HepG2 (cell line): ENCODE results near the gene HEBP1. TPM values are rescaled to one million over a fixed set of nuclear protein-coding genes. Genes with fewer than 3 reads are reported as not detected.

Source experiments
- ATAC-seq: fragments of 200-7000 bp; cut with Tn5 transposase; 3 replicates; pipeline ENCODE4 v1.9.1; 2020; ENCODE audit warnings: mild to moderate bottlenecking, moderate library complexity
- BruUV-seq: library from RNA; stranded (reverse); fragments of 400-500 nt; replicated peaks from 2 replicates; lab custom pipeline; 2021; lab: Mats Ljungman, UMichigan
- CTCF ChIA-PET: fragments of 300-600 bp; formaldehyde crosslinking; extraction: SDS; loops from one replicate; lab custom pipeline; 2021; ENCODE audit warnings: low total read pairs, inconsistent platforms, low intra/inter-chr PET ratio; lab: Yijun Ruan, JAX
- POLR2A ChIA-PET: fragments of 350-600 bp; sonication (Branson Sonifier 250); formaldehyde crosslinking; loops from one replicate; lab custom pipeline; 2020; ENCODE audit warnings: antibody characterized with exemption, inconsistent platforms; lab: Yijun Ruan, JAX
- DNase-seq: peaks from one replicate; pipeline ENCODE4 v3.0.0-alpha.2; 2015; ENCODE audit warnings: low spot score
- FAIRE-seq: peaks from 3 replicates; lab custom pipeline; 2011; peaks lifted over from hg19 to GRCh38; lab: Jason Lieb, UNC
- H2AFZ ChIP-seq: one replicate; pipeline ENCODE4 v1.6.1; 2011; ENCODE audit warnings: low read length, inconsistent platforms
- H3K27ac ChIP-seq: fragments of 300-600 bp; 3 replicates; pipeline ENCODE4 v1.8.0; 2011; ENCODE audit warnings: mixed run types, mild to moderate bottlenecking, mixed read lengths, low read length, inconsistent platforms; ENCODE audit not compliant: insufficient read depth; ENCODE audit errors: extremely low read length
- H3K27me3 ChIP-seq, 2 experiments: fragments of 200-600 bp in 1 of 2; 2 replicates in 1 of 2; 3 replicates in 1 of 2; pipeline versions ENCODE4 v1.6.0 to v1.8.0; 2011; ENCODE audit warnings: low read length in 2 of 2, mild to moderate bottlenecking in 2 of 2, moderate library complexity in 2 of 2, inconsistent platforms in 1 of 2; ENCODE audit not compliant: insufficient read depth in 2 of 2, control insufficient read depth in 1 of 2
- H3K36me3 ChIP-seq, 2 experiments: fragments of 200-600 bp in 1 of 2; replicated peaks in 1 of 2; 2 replicates in 1 of 2; 3 replicates in 1 of 2; pipeline versions ENCODE4 v1.5.1 to v1.8.0; 2011; ENCODE audit warnings: low read length in 2 of 2, inconsistent platforms in 1 of 2; ENCODE audit not compliant: insufficient read depth in 2 of 2, control insufficient read depth in 1 of 2
- H3K4me1 ChIP-seq: 2 replicates; pipeline ENCODE4 v1.5.1; 2012; ENCODE audit warnings: low read length, inconsistent platforms; ENCODE audit not compliant: insufficient read depth
- H3K4me2 ChIP-seq: 2 replicates; pipeline ENCODE4 v1.6.0; 2011; ENCODE audit warnings: low read depth, low read length, inconsistent platforms
- H3K4me3 ChIP-seq, 3 experiments: fragments of 200-600 bp in 1 of 3; sonication (generic), shearing (Covaris generic) in 1 of 3; replicated peaks in 1 of 3; 2 replicates each; pipeline ENCODE4 v1.5.1; 2011 to 2016; ENCODE audit warnings: low read length in 3 of 3, inconsistent platforms in 2 of 3, low read depth in 2 of 3, mild to moderate bottlenecking in 2 of 3, control low read depth in 1 of 3, mixed read lengths in 1 of 3; ENCODE audit not compliant: insufficient read depth in 1 of 3
- H3K79me2 ChIP-seq: one replicate; pipeline ENCODE4 v1.6.1; 2011; ENCODE audit warnings: low read length, inconsistent platforms; ENCODE audit not compliant: insufficient read depth
- H3K9ac ChIP-seq: 2 replicates; pipeline ENCODE4 v1.6.0; 2011; ENCODE audit warnings: mild to moderate bottlenecking, low read depth, low read length, inconsistent platforms; ENCODE audit not compliant: insufficient read depth
- H3K9me3 ChIP-seq: 2 replicates; pipeline ENCODE4 v1.5.1; 2012; ENCODE audit warnings: mild to moderate bottlenecking, low read length
- H4K20me1 ChIP-seq: 2 replicates; pipeline ENCODE4 v1.6.0; 2011; ENCODE audit warnings: inconsistent platforms, mild to moderate bottlenecking, low read length, moderate library complexity; ENCODE audit not compliant: insufficient read depth
- ATF3 ChIP-seq: sonication (generic); formaldehyde crosslinking; IDR thresholded peaks from 2 replicates; pipeline ENCODE4 v1.4.0; 2020; ENCODE audit warnings: missing genetic modification reagents
- RAD21 ChIP-seq: fragments of 450-650 bp; formaldehyde crosslinking; IDR thresholded peaks from 2 replicates; pipeline ENCODE4 v1.5.0; 2020; ENCODE audit warnings: mild to moderate bottlenecking
- STAT6 ChIP-seq: sonication (generic); formaldehyde crosslinking; IDR thresholded peaks from 2 replicates; pipeline ENCODE4 v1.4.0; 2020; ENCODE audit warnings: missing genetic modification reagents, mild to moderate bottlenecking, borderline replicate concordance
- TBL1XR1 ChIP-seq: fragments of 150-350 bp; IDR thresholded peaks from 2 replicates; pipeline ENCODE4 v1.6.1; 2014; ENCODE audit warnings: borderline replicate concordance, low read length; ENCODE audit not compliant: partially characterized antibody
- ZNF225 ChIP-seq: sonication (generic); formaldehyde crosslinking; IDR thresholded peaks from 2 replicates; pipeline ENCODE4 v1.4.0; 2020; ENCODE audit warnings: mild to moderate bottlenecking, missing genetic modification reagents
- ZNF274 ChIP-seq: sonication (generic); formaldehyde crosslinking; IDR thresholded peaks from 2 replicates; pipeline ENCODE4 v1.5.1; 2020; ENCODE audit warnings: mild to moderate bottlenecking, missing genetic modification reagents
- ZNF547 ChIP-seq: sonication (generic); formaldehyde crosslinking; IDR thresholded peaks from 2 replicates; pipeline ENCODE4 v1.5.1; 2020; ENCODE audit warnings: mild to moderate bottlenecking, missing genetic modification reagents
- ZNF674 ChIP-seq: sonication (generic); formaldehyde crosslinking; IDR thresholded peaks from 2 replicates; pipeline ENCODE4 v1.5.0; 2020; ENCODE audit warnings: low read depth, mild to moderate bottlenecking, missing genetic modification reagents
- WGBS: methylation state at CpG from one replicate; pipeline ENCODE4 v1.1.6; 2017; ENCODE audit warnings: low lambda C conversion rate; 5-methylcytosine and 5-hydroxymethylcytosine counted together
- in situ Hi-C: cut with HindIII; loops from 2 replicates; pipeline ENCODE4 v1.10.0; 2017; ENCODE audit warnings: low pct_unique_long_range_greater_than_20kb; ENCODE audit not compliant: extremely low pct_ligation_motif_present
- intact Hi-C: fragments of 100-400 bp; cut with micrococcal nuclease; formaldehyde crosslinking; loops from one replicate; pipeline ENCODE4 v1.10.0; 2022; ENCODE audit not compliant: unreplicated experiment
- polyA plus RNA-seq, 8 experiments: library from polyadenylated mRNA; depleted of rRNA in 3 of 8; stranded (reverse) in 7 of 8; unstranded in 1 of 8; fragments of >200 nt; fragmentation: Illumina TruSeq in 4 of 8; extraction: Trizol in 4 of 8; gene quantifications; 2 replicates each; pipeline versions ENCODE4 v1.2.1 to v1.2.3, GENCODE V29; 2011 to 2016; ENCODE audit warnings: low read depth in 4 of 8, missing spikeins in 1 of 8, mixed read lengths in 1 of 8; ENCODE audit not compliant: insufficient read depth in 1 of 8
- total RNA-seq, 5 experiments: library from RNA; depleted of rRNA; stranded (reverse); fragments of >200 nt; fragmentation: Illumina TruSeq; extraction: Trizol; gene quantifications; 2 replicates each; pipeline ENCODE4 v1.2.3, GENCODE V29; 2016; ENCODE audit warnings: low read depth in 1 of 5
- TF ChIP-seq, protein P1 (sequence below): fragments of 450-650 bp; IDR thresholded peaks from 2 replicates; pipeline ENCODE4 v1.6.1; 2017; ENCODE audit warnings: mild to moderate bottlenecking

Gene HEBP1
- total and polyA plus RNA-seq, 2 of the 13 experiments (the other 11 are each of a cell fraction or from before 2014, with no cell fraction given), result 7.8 to 9.4 TPM

- intact Hi-C loops, result no loop called here
- H3K4me1 ChIP-seq, result no peaks in the 10 kb centered on the region
- peaks cover 0 to 10% of the 10 kb centered on the region in 2 experiments; a peak in 2 of 5 replicates for H3K36me3 ChIP-seq
- H3K9ac ChIP-seq, result no peak overlapping the region
- DNase-seq, result no peak
- no peaks in the 10 kb centered on the region for H3K9me3 ChIP-seq
- 90% methylated on average over 4 of the region's 4 CpGs for WGBS
- in situ Hi-C loops, result no loop called here
- no TSS peak for BruUV-seq
- ATAC-seq, result no peak
- no peaks in the 10 kb centered on the region for H3K79me2 ChIP-seq
- H3K4me2 ChIP-seq, result no peak overlapping the region
- FAIRE-seq, result no peak
- H3K27ac ChIP-seq, result no peak overlapping the region
- H4K20me1 ChIP-seq, result no peaks in the 10 kb centered on the region
- TF ChIP-seq ZNF547 (CRISPR knock-in tag) (no peak), ZNF274 (CRISPR knock-in tag) (no peak), ZNF674 (no peak), STAT6 (no peak), ATF3 (CRISPR knock-in tag) (no peak), ZNF225 (no peak), TBL1XR1 (no peak), RAD21 (CRISPR knock-in tag) (no peak)
- TF ChIP-seq, protein P1, sequence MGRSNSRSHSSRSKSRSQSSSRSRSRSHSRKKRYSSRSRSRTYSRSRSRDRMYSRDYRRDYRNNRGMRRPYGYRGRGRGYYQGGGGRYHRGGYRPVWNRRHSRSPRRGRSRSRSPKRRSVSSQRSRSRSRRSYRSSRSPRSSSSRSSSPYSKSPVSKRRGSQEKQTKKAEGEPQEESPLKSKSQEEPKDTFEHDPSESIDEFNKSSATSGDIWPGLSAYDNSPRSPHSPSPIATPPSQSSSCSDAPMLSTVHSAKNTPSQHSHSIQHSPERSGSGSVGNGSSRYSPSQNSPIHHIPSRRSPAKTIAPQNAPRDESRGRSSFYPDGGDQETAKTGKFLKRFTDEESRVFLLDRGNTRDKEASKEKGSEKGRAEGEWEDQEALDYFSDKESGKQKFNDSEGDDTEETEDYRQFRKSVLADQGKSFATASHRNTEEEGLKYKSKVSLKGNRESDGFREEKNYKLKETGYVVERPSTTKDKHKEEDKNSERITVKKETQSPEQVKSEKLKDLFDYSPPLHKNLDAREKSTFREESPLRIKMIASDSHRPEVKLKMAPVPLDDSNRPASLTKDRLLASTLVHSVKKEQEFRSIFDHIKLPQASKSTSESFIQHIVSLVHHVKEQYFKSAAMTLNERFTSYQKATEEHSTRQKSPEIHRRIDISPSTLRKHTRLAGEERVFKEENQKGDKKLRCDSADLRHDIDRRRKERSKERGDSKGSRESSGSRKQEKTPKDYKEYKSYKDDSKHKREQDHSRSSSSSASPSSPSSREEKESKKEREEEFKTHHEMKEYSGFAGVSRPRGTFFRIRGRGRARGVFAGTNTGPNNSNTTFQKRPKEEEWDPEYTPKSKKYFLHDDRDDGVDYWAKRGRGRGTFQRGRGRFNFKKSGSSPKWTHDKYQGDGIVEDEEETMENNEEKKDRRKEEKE, result no peak
- H3K4me3 ChIP-seq, result no peak overlapping the region
- ChIA-PET POLR2A (no interaction called here), CTCF (no interaction called here)
- no peak overlapping the region for H2AFZ ChIP-seq
- no peaks in the 10 kb centered on the region; a peak in 1 of 5 replicates for H3K27me3 ChIP-seq
These were observed 66.3 kb downstream of the HEBP1 start for GRCh38 chr12:12933742-12934141.
